ENCODE measurements around the gene BACH2. TPM values are rescaled to one million over a fixed set of nuclear protein-coding genes. Genes with fewer than 3 reads are reported as not detected.

BACH2 gene
- polyA plus RNA-seq, 1 of the 3 experiments (the other 2 are of a cell fraction) = 0.46 TPM

DNA sequence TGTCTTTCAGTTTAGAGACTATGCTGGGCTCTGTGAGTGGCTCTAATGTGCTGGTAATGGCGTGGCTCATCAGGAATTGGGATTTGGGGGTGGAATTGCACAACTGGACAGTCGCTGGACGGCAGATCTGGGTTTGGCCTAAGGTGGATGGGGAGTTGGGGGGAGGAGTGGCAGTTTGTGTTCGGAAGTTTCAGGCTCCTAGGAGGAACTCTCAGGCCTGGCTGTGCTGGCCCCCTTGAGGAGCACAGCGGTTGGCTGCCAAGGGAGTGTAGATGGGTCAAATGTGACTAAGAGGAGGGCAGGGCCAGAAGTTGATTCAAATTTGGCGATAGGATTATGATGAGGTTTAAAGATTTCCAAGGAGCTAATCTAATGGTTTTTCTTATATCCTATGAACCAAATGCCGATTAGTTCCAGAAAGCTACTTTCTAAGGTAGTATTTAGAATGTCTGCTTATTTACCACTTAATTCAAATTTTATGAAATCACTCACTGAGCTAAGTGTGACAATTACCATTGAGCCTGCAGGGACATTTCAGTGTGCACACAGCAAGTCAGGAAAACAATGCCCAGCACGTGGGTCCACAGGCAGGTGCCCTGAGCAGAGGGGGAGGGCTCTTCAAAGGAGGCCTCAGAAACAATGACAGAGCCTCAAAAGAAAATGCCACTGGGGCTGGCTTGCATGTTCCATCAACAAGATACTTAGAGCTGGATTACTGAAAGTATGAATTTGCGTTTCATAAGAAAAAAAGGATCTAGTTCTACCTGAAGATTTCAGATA lies 291.4 kb downstream of the BACH2 start (continued):
- TF ChIP-seq, protein P1, sequence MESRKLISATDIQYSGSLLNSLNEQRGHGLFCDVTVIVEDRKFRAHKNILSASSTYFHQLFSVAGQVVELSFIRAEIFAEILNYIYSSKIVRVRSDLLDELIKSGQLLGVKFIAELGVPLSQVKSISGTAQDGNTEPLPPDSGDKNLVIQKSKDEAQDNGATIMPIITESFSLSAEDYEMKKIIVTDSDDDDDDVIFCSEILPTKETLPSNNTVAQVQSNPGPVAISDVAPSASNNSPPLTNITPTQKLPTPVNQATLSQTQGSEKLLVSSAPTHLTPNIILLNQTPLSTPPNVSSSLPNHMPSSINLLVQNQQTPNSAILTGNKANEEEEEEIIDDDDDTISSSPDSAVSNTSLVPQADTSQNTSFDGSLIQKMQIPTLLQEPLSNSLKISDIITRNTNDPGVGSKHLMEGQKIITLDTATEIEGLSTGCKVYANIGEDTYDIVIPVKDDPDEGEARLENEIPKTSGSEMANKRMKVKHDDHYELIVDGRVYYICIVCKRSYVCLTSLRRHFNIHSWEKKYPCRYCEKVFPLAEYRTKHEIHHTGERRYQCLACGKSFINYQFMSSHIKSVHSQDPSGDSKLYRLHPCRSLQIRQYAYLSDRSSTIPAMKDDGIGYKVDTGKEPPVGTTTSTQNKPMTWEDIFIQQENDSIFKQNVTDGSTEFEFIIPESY (IDR thresholded peaks at IDR 0.05; ENCODE audit: borderline replicate concordance, low read depth) = no peak
- TF ChIP-seq GATA2 (CRISPR knock-in tag; IDR thresholded peaks at IDR 0.05) (no peak), FOXM1 (IDR thresholded peaks at IDR 0.05; ENCODE audit: low read depth) (no peak), FOXJ3 (CRISPR knock-in tag; IDR thresholded peaks at IDR 0.05) (no peak), MXI1 (IDR thresholded peaks at IDR 0.05; ENCODE audit: low read depth, low read length) (no peak)
- TF ChIP-seq, protein P2, sequence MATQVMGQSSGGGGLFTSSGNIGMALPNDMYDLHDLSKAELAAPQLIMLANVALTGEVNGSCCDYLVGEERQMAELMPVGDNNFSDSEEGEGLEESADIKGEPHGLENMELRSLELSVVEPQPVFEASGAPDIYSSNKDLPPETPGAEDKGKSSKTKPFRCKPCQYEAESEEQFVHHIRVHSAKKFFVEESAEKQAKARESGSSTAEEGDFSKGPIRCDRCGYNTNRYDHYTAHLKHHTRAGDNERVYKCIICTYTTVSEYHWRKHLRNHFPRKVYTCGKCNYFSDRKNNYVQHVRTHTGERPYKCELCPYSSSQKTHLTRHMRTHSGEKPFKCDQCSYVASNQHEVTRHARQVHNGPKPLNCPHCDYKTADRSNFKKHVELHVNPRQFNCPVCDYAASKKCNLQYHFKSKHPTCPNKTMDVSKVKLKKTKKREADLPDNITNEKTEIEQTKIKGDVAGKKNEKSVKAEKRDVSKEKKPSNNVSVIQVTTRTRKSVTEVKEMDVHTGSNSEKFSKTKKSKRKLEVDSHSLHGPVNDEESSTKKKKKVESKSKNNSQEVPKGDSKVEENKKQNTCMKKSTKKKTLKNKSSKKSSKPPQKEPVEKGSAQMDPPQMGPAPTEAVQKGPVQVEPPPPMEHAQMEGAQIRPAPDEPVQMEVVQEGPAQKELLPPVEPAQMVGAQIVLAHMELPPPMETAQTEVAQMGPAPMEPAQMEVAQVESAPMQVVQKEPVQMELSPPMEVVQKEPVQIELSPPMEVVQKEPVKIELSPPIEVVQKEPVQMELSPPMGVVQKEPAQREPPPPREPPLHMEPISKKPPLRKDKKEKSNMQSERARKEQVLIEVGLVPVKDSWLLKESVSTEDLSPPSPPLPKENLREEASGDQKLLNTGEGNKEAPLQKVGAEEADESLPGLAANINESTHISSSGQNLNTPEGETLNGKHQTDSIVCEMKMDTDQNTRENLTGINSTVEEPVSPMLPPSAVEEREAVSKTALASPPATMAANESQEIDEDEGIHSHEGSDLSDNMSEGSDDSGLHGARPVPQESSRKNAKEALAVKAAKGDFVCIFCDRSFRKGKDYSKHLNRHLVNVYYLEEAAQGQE (IDR thresholded peaks at IDR 0.05; ENCODE audit: low read depth, low read length) = no peak

DNA sequence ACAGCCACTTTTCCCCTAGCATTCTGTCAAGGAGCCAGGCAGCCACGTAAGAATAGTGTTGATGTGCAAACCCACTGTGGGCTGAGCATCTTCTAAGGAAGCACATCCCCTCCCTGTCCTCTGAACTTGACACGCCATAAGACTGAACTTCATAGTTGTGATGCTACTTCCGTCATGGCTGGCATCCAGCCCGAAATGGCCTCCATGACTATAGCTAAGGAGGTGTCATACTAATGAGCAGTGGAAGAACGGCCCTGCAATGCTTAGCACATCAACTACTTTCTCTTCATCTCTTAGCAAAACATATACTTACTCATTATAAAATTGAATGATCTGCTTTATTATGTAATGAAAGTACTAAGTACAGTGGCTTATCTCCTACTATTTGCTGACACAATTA lies 292.1 kb downstream of the BACH2 start:
- Histone ChIP-seq H3K36me3 (replicated peaks in 1 of 2; ENCODE audit: control insufficient read depth in 1 of 2, insufficient read depth in 2 of 2, low read length in 1 of 2) (no peaks in the 10 kb centered on the region), H3K4me3 (ENCODE audit: low read depth in 2 of 2, low read length in 1 of 2) (no peak overlapping the region), H2AFZ (ENCODE audit: low read depth) (no peak overlapping the region), H3K27ac (ENCODE audit: low read depth in 2 of 2, low read length in 1 of 2) (peak overlapping the region in 1 of 2 experiments; percentile 55; a peak in 1 of 4 replicates), H3K9ac (no peak overlapping the region), H4K20me1 (ENCODE audit: insufficient read depth) (no peaks in the 10 kb centered on the region), H3K79me2 (ENCODE audit: insufficient read depth) (no peaks in the 10 kb centered on the region), H3K9me3 (no peaks in the 10 kb centered on the region), H3K4me2 (no peak overlapping the region), H3K4me1 (ENCODE audit: control insufficient read depth in 1 of 2, insufficient read depth in 2 of 2, low read depth in 1 of 2, low read length in 1 of 2) (peaks cover 7 to 8% of the 10 kb centered on the region in 2 experiments; a peak in 3 of 4 replicates), H3K27me3 (ENCODE audit: insufficient read depth) (no peaks in the 10 kb centered on the region), H3F3A (replicated peaks; ENCODE audit: insufficient read depth) (peaks cover 12% of the 10 kb centered on the region), H3K9me2 (no peaks in the 10 kb centered on the region)
- CTCF ChIA-PET = no interaction called here
- DNase-seq = no peak
- WGBS (ENCODE audit: low lambda C conversion rate) = 84% methylated on average over 5 of the region's 5 CpGs
- no peak for TF ChIP-seq MXI1 (IDR thresholded peaks at IDR 0.05; ENCODE audit: low read depth, low read length)
- no peak for TF ChIP-seq NRF1 (IDR thresholded peaks at IDR 0.05; ENCODE audit: low read depth, low read length)
- TF ChIP-seq MEF2A (IDR thresholded peaks at IDR 0.05; ENCODE audit: borderline replicate concordance, low read depth) = no peak
- TF ChIP-seq FOSL2 (IDR thresholded peaks at IDR 0.05; ENCODE audit: borderline replicate concordance, low read depth) = no peak
- TF ChIP-seq, protein P3, sequence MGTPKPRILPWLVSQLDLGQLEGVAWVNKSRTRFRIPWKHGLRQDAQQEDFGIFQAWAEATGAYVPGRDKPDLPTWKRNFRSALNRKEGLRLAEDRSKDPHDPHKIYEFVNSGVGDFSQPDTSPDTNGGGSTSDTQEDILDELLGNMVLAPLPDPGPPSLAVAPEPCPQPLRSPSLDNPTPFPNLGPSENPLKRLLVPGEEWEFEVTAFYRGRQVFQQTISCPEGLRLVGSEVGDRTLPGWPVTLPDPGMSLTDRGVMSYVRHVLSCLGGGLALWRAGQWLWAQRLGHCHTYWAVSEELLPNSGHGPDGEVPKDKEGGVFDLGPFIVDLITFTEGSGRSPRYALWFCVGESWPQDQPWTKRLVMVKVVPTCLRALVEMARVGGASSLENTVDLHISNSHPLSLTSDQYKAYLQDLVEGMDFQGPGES (IDR thresholded peaks at IDR 0.05; ENCODE audit: low read depth, low read length) = no peak
- no peak for TF ChIP-seq FOXJ3 (CRISPR knock-in tag; IDR thresholded peaks at IDR 0.05)
- POLR2A ChIA-PET = no interaction called here

Measured in SK-N-SH (cell line).